Testis (tissue), 3 donors: ENCODE measurements around the gene LIMS2. TPM values are rescaled to one million over a fixed set of nuclear protein-coding genes. Genes with fewer than 3 reads are reported as not detected.
A peak's percentile ranks its signal among the peaks of the same experiment; 100 is the strongest.

Experiments
- DNase-seq: peaks from one replicate; pipeline ENCODE4 v3.0.0-alpha.2; 2019
- H3K27ac ChIP-seq, 2 donors: fragments of 200-600 bp; sonication (generic); one replicate each; pipeline ENCODE4 v1.5.1; 2019
- H3K27me3 ChIP-seq: fragments of 200-600 bp; sonication (generic); one replicate; pipeline ENCODE4 v1.5.1; 2019
- H3K36me3 ChIP-seq: fragments of 200-600 bp; sonication (generic); one replicate; pipeline ENCODE4 v1.5.1; 2017; ENCODE audit warnings: low read depth; ENCODE audit errors: missing control alignments
- H3K4me1 ChIP-seq: fragments of 200-600 bp; sonication (generic); one replicate; pipeline ENCODE4 v1.5.1; 2019
- H3K4me3 ChIP-seq, 2 donors: fragments of 200-600 bp; sonication (generic); one replicate each; pipeline ENCODE4 v1.5.1; 2017 to 2019
- H3K9me3 ChIP-seq: fragments of 200-600 bp; sonication (generic); one replicate; pipeline ENCODE4 v1.5.1; 2017
- POLR2A ChIP-seq: fragments of 450-650 bp; IDR thresholded peaks from one replicate; pipeline ENCODE4 v1.6.1; 2017; ENCODE audit warnings: antibody characterized with exemption, mild to moderate bottlenecking, moderate library complexity
- WGBS, 2 donors: methylation state at CpG; one replicate each; pipeline ENCODE4 v1.1.5; 2018; 5-methylcytosine and 5-hydroxymethylcytosine counted together
- intact Hi-C: fragments of 100-400 bp; cut with DNase I; formaldehyde crosslinking; loops from one replicate; pipeline ENCODE4 v1.15.1; 2023; ENCODE audit warnings: low total_unique reads
- polyA plus RNA-seq: library from polyadenylated mRNA; stranded (reverse); fragments of 350-450 nt; fragmentation: Illumina TruSeq; extraction: RNeasy Lipid Tissue Mini Kit (QIAGEN cat#74804); gene quantifications from one replicate; pipeline ENCODE4 v1.2.3, GENCODE V29; 2014; ENCODE audit warnings: low read depth, low replicate concordance; ENCODE audit not compliant: insufficient read depth
- total RNA-seq, 2 donors: library from RNA; depleted of rRNA; stranded (reverse); fragments of >200 nt; gene quantifications; one replicate each; pipeline ENCODE4 v1.2.3, GENCODE V29; 2016
- TF ChIP-seq, protein P1 (sequence below), 3 experiments: fragments of 450-650 bp in 2 of 3; fragments of 200-600 bp in 1 of 3; sonication (generic) in 1 of 3; IDR thresholded peaks; one replicate each; pipeline ENCODE4 v1.5.1; 2016 to 2019; ENCODE audit warnings: antibody characterized with exemption in 3 of 3, mild to moderate bottlenecking in 2 of 3, moderate library complexity in 1 of 3

Gene LIMS2
- total and polyA plus RNA-seq, 3 donors from 2014 or later: 19.0 to 23.6 (median 19.3) TPM

DNA sequence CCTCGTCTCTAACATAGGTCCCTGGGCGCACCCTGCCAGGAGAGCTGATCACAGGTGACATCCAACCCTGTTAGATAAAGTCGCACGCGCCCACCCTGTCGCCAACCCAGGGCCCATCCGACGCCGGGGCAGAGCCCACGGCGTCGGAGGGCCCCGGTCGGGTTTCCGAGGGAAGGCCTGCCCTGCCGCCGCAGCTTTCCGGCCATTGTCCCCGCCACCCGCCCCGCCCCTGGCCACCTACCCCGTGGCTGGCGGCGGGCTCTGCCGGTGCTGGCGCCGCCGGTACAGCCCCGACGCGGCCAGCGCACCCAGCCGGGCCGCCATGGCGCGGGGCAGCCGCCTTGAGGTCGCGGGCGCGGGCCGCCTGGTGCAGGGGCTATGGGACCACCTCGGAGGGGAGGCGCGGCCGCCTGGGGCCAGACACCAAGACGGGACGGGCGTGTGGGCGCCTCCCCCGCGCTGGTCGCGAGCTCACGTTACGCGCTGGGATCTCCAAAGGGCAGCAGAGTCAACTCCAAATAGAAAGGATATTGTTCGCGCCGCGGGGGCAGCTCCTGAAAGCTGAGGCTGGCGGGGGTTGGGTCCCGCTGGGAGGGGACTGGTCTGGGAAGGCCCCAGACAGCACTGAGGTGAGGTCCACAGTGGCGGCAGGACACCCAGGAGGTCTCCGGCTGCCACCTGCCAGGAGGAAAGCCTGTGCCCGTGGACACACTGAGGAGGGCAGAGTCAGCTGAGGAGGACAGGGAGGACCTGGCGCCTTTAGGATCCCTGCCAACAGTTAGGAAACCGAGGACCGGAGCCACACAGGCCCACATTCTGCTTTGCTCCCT, 11.1 kb downstream of the LIMS2 start:
- DNase-seq: peak; percentile 49
- 28% methylated on average over 63 of the region's 69 CpGs; no CpG with 5 or more reads in 1 of the 2 donors for WGBS, 2 donors
- Histone ChIP-seq H3K27me3 (no peaks in the 10 kb centered on the region), H3K27ac (peak overlapping the region in 1 of 2 donors; percentile 50), H3K4me3 (peak overlapping the region; percentile 27 to 36), H3K4me1 (peaks cover 25% of the 10 kb centered on the region), H3K9me3 (no peaks in the 10 kb centered on the region), H3K36me3 (no peaks in the 10 kb centered on the region)
- no peak for TF ChIP-seq POLR2A
- TF ChIP-seq, protein P1, sequence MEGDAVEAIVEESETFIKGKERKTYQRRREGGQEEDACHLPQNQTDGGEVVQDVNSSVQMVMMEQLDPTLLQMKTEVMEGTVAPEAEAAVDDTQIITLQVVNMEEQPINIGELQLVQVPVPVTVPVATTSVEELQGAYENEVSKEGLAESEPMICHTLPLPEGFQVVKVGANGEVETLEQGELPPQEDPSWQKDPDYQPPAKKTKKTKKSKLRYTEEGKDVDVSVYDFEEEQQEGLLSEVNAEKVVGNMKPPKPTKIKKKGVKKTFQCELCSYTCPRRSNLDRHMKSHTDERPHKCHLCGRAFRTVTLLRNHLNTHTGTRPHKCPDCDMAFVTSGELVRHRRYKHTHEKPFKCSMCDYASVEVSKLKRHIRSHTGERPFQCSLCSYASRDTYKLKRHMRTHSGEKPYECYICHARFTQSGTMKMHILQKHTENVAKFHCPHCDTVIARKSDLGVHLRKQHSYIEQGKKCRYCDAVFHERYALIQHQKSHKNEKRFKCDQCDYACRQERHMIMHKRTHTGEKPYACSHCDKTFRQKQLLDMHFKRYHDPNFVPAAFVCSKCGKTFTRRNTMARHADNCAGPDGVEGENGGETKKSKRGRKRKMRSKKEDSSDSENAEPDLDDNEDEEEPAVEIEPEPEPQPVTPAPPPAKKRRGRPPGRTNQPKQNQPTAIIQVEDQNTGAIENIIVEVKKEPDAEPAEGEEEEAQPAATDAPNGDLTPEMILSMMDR (IDR thresholded peaks at IDR 0.05): no peak
- intact Hi-C loops: no loop called here

DNA sequence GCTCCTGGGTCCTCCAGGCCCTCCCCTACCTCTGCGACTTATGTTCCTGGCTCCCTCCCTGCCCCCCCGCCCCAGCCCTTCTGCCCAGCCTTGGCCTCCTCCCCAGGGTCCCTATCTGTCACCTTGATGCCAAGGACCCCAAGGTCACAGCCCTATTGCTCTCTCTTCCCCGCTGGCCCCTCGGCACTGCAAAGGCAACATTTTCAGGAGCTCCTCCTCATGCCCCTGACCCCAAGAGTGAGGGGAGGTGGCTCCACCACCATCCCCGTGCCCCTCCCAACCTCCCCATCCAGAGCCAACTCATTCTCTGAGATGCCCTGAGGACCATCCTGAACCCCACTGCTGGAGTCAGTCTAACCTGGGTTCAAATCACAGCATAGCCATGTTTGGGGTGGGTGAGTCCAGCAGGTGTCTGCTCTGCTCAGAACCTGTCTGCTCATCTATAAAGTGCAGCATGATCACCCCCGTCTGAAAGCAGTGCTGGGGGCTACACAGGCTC, 11.7 kb downstream of the LIMS2 start:
- Histone ChIP-seq H3K27me3 (no peaks in the 10 kb centered on the region), H3K9me3 (no peaks in the 10 kb centered on the region), H3K4me3 (peak overlapping the region in 1 of 2 donors; percentile 27), H3K27ac (no peak overlapping the region), H3K4me1 (peaks cover 28% of the 10 kb centered on the region), H3K36me3 (no peaks in the 10 kb centered on the region)
- TF ChIP-seq POLR2A: no peak
- TF ChIP-seq, protein P1 (IDR thresholded peaks at IDR 0.05): no peak
- WGBS, 2 donors: 53 to 78% methylated on average over 3 to 6 of the region's 6 CpGs
- DNase-seq: no peak
- intact Hi-C loops: no loop called here

DNA sequence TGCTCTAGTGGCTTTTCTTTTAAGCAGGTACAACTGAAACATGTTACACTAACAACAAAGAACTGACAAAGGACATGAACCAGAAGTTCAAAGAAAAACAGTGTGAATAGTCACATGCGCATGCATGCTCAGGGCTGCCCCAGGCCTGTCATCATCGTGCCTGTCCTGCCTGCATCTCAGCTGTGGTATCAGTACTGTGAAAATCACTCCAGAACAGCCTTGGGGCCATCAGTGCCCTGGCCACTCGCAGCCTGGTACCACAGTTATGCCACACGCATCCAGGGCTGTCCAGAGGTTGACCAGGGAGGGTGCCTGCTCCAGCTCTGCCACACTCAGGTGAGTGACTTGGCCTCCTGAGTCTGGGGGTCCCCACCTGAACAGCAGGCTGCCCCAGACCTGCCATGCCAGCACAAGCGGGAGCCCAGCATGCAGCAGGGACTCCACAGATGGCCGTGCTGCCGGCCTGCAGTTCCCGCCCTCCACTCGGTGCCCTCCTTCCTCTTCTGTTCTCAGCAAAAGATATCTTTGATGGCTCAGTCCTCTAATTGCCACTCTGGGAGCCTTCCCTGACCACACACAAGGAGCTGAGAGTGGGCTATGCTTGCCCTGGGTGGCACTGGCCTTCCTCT, 12.3 kb downstream of the LIMS2 start:
- H3K9me3 ChIP-seq: no peaks in the 10 kb centered on the region
- H3K4me3 ChIP-seq: no peak overlapping the region
- no peak for TF ChIP-seq POLR2A
- TF ChIP-seq, protein P1 (IDR thresholded peaks at IDR 0.05): no peak
- intact Hi-C loops: no loop called here
- H3K36me3 ChIP-seq: no peaks in the 10 kb centered on the region
- no peak for DNase-seq
- H3K4me1 ChIP-seq: peaks cover 28% of the 10 kb centered on the region
- no peaks in the 10 kb centered on the region for H3K27me3 ChIP-seq
- WGBS, 2 donors: 68 to 72% methylated on average over 8 to 9 of the region's 9 CpGs
- no peak overlapping the region for H3K27ac ChIP-seq

DNA sequence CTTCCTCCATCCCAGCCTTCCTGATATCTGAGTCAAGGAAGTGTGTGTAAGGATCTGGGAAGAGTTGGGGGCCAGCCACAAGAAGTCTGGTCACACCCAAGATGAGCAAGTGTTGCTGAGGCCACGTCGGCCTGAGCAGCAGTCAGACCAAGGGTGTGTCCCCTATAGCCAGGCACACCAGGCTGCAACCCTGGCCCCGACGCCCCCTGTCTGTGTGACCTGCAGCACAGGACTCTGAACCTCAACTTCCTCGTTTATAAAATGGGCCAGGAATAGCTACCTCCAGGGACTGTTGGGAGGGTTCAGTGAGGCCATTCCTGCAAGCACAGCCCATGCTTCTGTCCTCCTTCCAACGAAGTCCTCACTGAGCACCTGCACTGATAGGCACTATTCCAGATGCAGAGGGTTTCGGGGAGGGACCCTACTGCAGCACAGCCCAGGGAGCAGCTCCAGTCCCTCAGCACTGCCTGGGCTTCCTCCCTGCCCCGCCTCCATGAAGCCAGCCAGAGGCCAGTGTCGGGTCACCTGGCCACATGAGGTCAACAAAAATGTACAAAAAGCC, 13.3 kb downstream of the LIMS2 start:
- no peak overlapping the region for H3K27ac ChIP-seq
- H3K4me1 ChIP-seq: peaks cover 28% of the 10 kb centered on the region
- H3K27me3 ChIP-seq: no peaks in the 10 kb centered on the region
- intact Hi-C loops: no loop called here
- 25 to 39% methylated on average over 4 to 9 of the region's 9 CpGs for WGBS, 2 donors
- DNase-seq: no peak
- TF ChIP-seq, protein P1 (IDR thresholded peaks at IDR 0.05): no peak
- no peak for TF ChIP-seq POLR2A
- no peaks in the 10 kb centered on the region for H3K9me3 ChIP-seq
- no peak overlapping the region for H3K4me3 ChIP-seq
- no peaks in the 10 kb centered on the region for H3K36me3 ChIP-seq
